Activated CD4-positive, alpha-beta T cell treated with anti-CD3 and anti-CD28 coated beads for 1 hour (primary cell): ENCODE measurements around the gene ADCY3.
"Not testable (repeated sequence)": the region's sequence is repeated elsewhere in the genome, so short reads cannot be mapped to it uniquely, and the experiment has no call there.

Source experiments
- DNase-seq: peaks from one replicate; pipeline ENCODE4 v3.0.0-alpha.2; 2020

The ADCY3 gene

GRCh38 chr2:24800487-24800886, 119.5 kb downstream of the ADCY3 start:
- not testable (repeated sequence) for DNase-seq

DNA sequence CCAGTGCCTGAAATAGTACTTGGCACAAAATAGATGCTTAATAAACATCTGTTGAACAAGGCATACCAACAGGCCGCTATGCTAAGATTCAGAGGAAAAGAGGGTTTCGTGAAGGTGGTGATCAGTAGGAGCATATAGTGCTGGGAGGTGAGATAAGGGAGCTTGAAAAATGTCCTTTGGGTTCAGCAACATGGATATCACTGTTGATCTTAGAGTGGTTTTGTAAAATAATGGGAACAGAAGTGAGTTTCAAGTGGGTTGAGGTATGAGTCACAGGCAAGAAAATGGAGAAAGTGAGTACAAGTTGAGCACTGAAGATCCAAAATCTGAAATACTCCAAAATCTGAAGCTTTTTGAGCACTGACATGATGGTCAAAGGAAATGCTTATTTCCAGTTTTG, 122.4 kb downstream of the ADCY3 start:
- DNase-seq, result no peak

GRCh38 chr2:24793761-24794435, 126.1 kb downstream of the ADCY3 start:
- no peak for DNase-seq

GRCh38 chr2:24792874-24793760, 126.9 kb downstream of the ADCY3 start, which contains the start of the genes CENPO and PTRHD1:
CENPO (plus strand) TSS chr2:24793425; CDS start chr2:24793920, 495 bp downstream.
PTRHD1 (minus strand) TSS chr2:24793391; CDS start chr2:24793377, 14 bp downstream.
- DNase-seq, result peak; percentile 92

- DNase-seq, result no peak
Observed at GRCh38 chr2:24792542-24792873, 127.5 kb downstream of the ADCY3 start.

DNA sequence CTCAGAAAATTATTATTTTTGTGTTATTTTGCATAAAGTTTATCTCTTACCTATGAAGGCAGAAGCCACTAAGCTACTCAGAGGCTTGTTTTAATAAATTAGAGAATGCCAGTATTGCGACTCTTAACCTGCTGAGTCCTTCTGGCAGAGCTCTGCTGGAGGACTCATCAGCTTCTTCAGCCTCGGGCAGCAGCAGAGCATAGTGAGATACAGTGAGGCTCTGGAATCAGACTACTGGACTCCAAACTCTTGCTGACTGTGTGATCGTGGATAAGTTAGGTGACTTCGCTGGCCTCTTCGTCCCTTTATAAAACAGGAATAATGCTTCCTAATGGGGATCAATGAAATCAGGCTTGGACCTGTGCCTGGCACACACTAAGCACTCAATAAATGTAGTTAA, 128.6 kb downstream of the ADCY3 start:
- DNase-seq, result no peak

DNA sequence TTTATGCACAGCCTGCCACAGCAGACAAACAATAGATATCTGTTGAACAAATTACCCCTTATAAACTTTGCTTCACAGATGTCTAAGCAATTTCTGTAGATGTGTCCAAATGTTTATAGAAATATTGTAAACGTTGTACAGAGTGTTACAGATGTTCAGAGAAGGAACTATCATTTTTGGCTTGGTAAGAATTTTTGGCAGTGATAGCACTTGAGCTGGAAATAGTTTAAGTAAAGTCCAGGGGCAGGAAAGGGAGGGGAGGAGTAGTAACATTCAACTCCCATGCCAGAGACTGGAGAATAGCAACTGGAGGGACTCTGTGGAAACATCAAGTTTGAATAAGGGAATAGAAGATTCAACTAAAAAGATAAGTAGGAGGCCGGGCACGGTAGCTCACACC, 131.2 kb downstream of the ADCY3 start:
- no peak for DNase-seq

DNA sequence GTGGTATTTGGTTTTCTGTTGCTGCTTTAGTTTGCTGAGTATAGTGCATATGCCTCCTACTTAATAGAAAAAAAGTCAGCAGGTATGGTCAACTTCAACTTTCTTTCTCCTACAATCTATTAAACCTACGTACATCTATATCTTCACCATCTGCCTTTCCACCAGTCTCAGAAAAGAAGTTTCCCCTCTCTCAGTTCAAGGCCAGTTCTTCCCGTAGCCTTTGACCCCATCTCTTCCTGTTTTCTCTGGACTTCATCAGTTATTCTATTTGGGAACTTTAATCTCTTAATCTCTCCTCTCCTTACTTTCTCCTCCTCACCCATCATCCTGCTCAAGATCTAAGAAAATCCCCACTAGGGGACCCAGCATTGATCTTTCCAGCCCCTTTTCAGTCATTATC, 132.5 kb downstream of the ADCY3 start:
- no peak for DNase-seq

DNA sequence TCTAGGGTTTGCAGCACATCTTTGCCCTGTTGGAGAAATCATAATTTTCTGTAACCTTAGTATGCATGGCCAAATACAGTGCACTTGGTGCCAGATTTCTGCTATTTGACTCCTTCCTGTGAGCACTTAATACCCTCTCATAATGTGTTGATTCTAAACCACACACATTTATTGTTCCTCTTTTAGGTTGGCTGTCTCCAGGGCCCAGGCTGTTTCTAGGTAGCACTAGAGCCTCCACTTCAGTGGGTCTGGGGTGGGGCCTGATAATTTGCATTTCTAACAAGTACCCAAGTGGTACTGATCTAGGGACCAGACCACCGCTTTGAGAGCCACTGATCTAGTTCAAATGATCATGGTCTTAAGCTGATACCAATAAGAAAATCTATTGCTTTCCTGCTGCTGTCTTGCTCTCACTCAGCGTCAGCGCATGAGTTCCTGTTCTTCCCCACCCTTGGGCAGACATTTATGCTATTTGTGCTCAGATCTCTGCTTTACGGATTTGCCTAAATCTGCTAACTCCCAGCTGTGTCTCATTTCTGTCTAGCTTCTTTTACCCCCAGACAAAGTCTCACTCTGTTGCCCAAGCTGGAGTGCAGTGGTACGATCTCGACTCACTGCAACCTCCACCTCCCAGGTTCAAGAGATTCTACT, 134.2 kb downstream of the ADCY3 start:
- no peak for DNase-seq

- DNase-seq, result no peak
Observed at GRCh38 chr2:24783641-24784040, 136.4 kb downstream of the ADCY3 start.

DNA sequence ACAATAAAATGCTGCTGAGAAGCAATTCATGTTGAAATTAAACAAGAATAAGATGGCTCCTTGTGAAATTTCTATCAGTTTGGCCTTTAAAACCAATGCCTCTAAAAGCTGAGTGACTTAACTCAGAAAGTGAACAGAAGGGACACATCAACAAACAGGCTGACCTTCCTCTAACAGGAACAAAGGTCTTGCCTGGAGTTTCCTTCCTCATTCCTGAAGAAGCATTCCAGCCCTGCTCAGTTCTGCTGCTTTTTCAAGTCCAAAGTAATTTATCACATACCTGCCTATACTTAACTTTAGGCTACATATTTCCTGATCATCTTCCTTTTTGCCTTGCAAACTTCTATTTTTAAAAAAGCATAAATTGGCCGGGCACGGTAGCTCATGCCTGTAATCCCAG, 140.9 kb downstream of the ADCY3 start:
- no peak for DNase-seq

DNA sequence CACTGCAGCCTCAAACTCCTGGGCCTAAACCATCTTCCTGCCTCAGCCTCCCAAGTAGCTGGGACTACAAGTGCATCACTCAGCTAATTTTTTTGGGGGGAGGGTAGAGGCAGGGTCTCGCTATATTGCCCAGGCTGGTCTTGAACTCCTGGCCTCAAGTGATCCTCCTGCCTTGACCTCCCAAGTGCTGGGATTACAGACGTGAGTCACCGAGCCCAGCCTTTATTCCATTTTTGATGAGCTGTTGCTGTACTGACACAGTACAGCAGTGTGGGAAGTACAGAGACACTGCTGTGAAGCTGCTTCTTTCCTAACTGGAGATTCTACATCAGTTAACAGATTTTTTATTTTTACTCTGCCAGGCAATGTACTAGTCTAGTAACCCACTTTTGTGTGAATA, 145.7 kb downstream of the ADCY3 start:
- DNase-seq, result no peak

DNA sequence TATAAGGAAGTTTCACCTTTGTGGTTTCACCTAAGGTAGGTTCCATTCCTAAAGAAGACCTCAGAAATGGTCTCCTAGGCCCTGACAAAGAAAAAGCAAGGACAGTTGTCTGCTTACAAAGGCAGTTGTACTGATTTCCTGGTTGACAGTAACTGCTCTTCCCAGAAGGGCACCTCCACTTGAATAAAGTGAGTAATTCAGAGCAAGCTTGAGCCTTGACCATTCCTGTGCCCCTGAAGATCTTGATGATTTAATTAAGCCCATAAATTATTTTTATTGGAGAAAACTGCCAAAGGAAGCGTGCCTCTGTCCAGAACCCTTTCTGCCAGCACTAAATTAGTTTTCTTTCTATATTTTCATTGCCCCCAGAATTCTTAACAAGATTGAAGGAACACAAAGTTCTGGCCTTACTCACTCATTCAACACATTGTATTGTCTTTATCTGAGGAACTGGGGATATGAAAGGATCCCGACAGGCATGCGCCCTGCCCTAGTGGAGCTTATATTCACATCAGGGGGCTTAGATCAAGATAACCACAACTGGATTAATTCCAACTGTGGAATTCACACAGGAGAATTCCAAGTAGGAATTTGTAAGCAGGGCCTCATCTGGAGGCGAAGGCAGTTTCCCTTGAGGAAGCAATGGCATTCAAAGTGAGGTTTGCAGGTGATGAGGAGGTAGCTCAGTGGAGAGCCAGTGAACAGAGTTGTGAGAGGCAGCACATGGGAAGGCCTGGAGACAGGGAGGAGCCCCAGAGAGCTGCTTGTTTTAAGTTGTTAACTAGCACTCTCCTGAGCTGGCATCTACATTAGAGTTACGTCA, 148.1 kb downstream of the ADCY3 start:
- DNase-seq, result no peak

GRCh38 chr2:24771061-24771460, 149.0 kb downstream of the ADCY3 start:
- no peak for DNase-seq
